ENCODE data around the gene TBK1. TPM values are rescaled to one million over a fixed set of nuclear protein-coding genes. Genes with fewer than 3 reads are reported as not detected.

Gene TBK1
- polyA plus RNA-seq, 1 donor from 2014 or later, result 19.7 TPM

DNA sequence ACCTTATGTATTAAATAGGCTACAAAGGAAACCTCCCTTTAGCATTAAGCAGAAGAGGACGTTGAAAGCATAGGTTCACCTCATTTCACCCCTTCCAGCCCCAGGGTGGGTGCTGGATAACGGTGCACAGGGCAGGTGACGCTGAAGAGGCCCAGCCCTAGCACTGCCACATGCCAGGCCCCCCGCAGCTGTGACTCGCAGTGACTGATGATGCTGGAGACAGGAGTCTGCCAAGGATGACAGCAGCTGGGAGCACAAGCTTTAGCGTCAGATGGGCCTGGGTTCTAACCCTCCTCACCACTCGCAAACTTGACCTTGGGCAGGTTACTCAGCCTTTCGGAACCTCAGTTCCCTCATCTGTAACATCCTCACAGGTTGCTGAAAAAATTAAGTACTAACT is 76.7 kb downstream of the TBK1 start:
- no peak overlapping the region for H3K4me3 ChIP-seq (ENCODE audit: low read length)
- no peak overlapping the region for H3K9ac ChIP-seq (ENCODE audit: low read length)
- no peak overlapping the region for H3K4me2 ChIP-seq (ENCODE audit: low read length)
- no peaks in the 10 kb centered on the region for H3F3A ChIP-seq (ENCODE audit: insufficient read depth, low read length, poor library complexity, severe bottlenecking)
- no peaks in the 10 kb centered on the region for H3K27me3 ChIP-seq (ENCODE audit: insufficient read depth, low read depth, low read length)
- H2AFZ ChIP-seq (ENCODE audit: low read depth, low read length), result no peak overlapping the region
- no peaks in the 10 kb centered on the region for H3K9me3 ChIP-seq (ENCODE audit: low read length)
- no peaks in the 10 kb centered on the region for H3K79me2 ChIP-seq (replicated peaks; ENCODE audit: insufficient read depth, low read length)
- H4K20me1 ChIP-seq (ENCODE audit: insufficient read depth), result no peaks in the 10 kb centered on the region
- no peaks in the 10 kb centered on the region for H3K9me2 ChIP-seq (ENCODE audit: insufficient read depth, low read length)
- TF ChIP-seq POLR2AphosphoS5 (IDR thresholded peaks at IDR 0.05), result no peak
- no peak for TF ChIP-seq TAF1 (IDR thresholded peaks at IDR 0.05; ENCODE audit: low read depth)
- TF ChIP-seq RAD21 (conservative IDR thresholded peaks at IDR 0.05), result no peak
- no peak for TF ChIP-seq EZH2 (IDR thresholded peaks at IDR 0.05; ENCODE audit: borderline replicate concordance, insufficient read depth, low read length, poor library complexity, severe bottlenecking)
- TF ChIP-seq EP300 (conservative IDR thresholded peaks at IDR 0.05; ENCODE audit: poor library complexity, severe bottlenecking), result no peak
- no peak for TF ChIP-seq MXI1 (conservative IDR thresholded peaks at IDR 0.05; ENCODE audit: poor library complexity, severe bottlenecking)
- TF ChIP-seq SMC3 (conservative IDR thresholded peaks at IDR 0.05; ENCODE audit: poor library complexity), result no peak
- TF ChIP-seq, protein P1, sequence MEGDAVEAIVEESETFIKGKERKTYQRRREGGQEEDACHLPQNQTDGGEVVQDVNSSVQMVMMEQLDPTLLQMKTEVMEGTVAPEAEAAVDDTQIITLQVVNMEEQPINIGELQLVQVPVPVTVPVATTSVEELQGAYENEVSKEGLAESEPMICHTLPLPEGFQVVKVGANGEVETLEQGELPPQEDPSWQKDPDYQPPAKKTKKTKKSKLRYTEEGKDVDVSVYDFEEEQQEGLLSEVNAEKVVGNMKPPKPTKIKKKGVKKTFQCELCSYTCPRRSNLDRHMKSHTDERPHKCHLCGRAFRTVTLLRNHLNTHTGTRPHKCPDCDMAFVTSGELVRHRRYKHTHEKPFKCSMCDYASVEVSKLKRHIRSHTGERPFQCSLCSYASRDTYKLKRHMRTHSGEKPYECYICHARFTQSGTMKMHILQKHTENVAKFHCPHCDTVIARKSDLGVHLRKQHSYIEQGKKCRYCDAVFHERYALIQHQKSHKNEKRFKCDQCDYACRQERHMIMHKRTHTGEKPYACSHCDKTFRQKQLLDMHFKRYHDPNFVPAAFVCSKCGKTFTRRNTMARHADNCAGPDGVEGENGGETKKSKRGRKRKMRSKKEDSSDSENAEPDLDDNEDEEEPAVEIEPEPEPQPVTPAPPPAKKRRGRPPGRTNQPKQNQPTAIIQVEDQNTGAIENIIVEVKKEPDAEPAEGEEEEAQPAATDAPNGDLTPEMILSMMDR (IDR thresholded peaks at IDR 0.05; ENCODE audit: poor library complexity, severe bottlenecking), result no peak
- TF ChIP-seq, protein P2, sequence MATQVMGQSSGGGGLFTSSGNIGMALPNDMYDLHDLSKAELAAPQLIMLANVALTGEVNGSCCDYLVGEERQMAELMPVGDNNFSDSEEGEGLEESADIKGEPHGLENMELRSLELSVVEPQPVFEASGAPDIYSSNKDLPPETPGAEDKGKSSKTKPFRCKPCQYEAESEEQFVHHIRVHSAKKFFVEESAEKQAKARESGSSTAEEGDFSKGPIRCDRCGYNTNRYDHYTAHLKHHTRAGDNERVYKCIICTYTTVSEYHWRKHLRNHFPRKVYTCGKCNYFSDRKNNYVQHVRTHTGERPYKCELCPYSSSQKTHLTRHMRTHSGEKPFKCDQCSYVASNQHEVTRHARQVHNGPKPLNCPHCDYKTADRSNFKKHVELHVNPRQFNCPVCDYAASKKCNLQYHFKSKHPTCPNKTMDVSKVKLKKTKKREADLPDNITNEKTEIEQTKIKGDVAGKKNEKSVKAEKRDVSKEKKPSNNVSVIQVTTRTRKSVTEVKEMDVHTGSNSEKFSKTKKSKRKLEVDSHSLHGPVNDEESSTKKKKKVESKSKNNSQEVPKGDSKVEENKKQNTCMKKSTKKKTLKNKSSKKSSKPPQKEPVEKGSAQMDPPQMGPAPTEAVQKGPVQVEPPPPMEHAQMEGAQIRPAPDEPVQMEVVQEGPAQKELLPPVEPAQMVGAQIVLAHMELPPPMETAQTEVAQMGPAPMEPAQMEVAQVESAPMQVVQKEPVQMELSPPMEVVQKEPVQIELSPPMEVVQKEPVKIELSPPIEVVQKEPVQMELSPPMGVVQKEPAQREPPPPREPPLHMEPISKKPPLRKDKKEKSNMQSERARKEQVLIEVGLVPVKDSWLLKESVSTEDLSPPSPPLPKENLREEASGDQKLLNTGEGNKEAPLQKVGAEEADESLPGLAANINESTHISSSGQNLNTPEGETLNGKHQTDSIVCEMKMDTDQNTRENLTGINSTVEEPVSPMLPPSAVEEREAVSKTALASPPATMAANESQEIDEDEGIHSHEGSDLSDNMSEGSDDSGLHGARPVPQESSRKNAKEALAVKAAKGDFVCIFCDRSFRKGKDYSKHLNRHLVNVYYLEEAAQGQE (IDR thresholded peaks at IDR 0.05; ENCODE audit: borderline replicate concordance), result no peak
- H3K27ac ChIP-seq (ENCODE audit: low read length), result no peak overlapping the region
- H3K36me3 ChIP-seq (ENCODE audit: insufficient read depth, low read length), result no peaks in the 10 kb centered on the region

DNA sequence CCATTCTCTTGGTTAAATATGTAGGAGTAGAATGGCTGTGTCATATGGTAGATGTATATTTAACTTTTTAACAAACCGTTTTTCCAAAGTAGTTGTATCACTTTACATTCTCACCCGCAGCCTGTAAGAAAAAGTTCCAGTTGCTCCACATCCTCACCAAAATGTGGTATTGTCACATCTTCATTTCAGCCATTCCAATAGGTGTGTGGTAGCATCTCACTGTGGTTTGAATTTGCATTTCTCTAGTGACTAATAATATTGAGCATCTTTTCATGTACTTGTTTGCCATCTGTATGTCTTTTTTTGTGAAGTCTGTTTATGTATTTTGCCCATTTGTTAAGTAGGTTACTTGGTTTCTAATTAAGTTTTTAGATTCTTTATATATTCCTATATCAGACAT is 78.6 kb downstream of the TBK1 start:
- Histone ChIP-seq H3K79me2 (replicated peaks; ENCODE audit: insufficient read depth, low read length) (no peaks in the 10 kb centered on the region), H3K4me3 (ENCODE audit: low read length) (no peak overlapping the region), H3K9me3 (ENCODE audit: low read length) (no peaks in the 10 kb centered on the region), H3K4me2 (ENCODE audit: low read length) (no peak overlapping the region), H3K9ac (ENCODE audit: low read length) (no peak overlapping the region), H3K9me2 (ENCODE audit: insufficient read depth, low read length) (no peaks in the 10 kb centered on the region), H4K20me1 (ENCODE audit: insufficient read depth) (no peaks in the 10 kb centered on the region), H3K36me3 (ENCODE audit: insufficient read depth, low read length) (no peaks in the 10 kb centered on the region), H3F3A (ENCODE audit: insufficient read depth, low read length, poor library complexity, severe bottlenecking) (no peaks in the 10 kb centered on the region), H3K27me3 (ENCODE audit: insufficient read depth, low read depth, low read length) (no peaks in the 10 kb centered on the region), H3K27ac (ENCODE audit: low read length) (no peak overlapping the region), H2AFZ (ENCODE audit: low read depth, low read length) (no peak overlapping the region)
- TF ChIP-seq, protein P1 (IDR thresholded peaks at IDR 0.05; ENCODE audit: poor library complexity, severe bottlenecking), result no peak
- TF ChIP-seq, protein P2 (IDR thresholded peaks at IDR 0.05; ENCODE audit: borderline replicate concordance), result no peak
- no peak for TF ChIP-seq SMC3 (conservative IDR thresholded peaks at IDR 0.05; ENCODE audit: poor library complexity)
- no peak for TF ChIP-seq POLR2AphosphoS5 (IDR thresholded peaks at IDR 0.05)
- TF ChIP-seq EP300 (conservative IDR thresholded peaks at IDR 0.05; ENCODE audit: poor library complexity, severe bottlenecking), result no peak
- no peak for TF ChIP-seq EZH2 (IDR thresholded peaks at IDR 0.05; ENCODE audit: borderline replicate concordance, insufficient read depth, low read length, poor library complexity, severe bottlenecking)
- TF ChIP-seq RAD21 (conservative IDR thresholded peaks at IDR 0.05), result no peak
- no peak for TF ChIP-seq MXI1 (conservative IDR thresholded peaks at IDR 0.05; ENCODE audit: poor library complexity, severe bottlenecking)
- TF ChIP-seq TAF1 (IDR thresholded peaks at IDR 0.05; ENCODE audit: low read depth), result no peak
